GM19438 (cell line): ENCODE measurements around the gene WDR72.

Experiments
- ATAC-seq: cut with Tn5 transposase; IDR thresholded peaks from one replicate; pipeline ENCODE4 v1.9.1; 2021; ENCODE audit warnings: low read depth; ENCODE audit not compliant: unreplicated experiment

WDR72 gene

GRCh38 chr15:53611145-53611920 is 148.1 kb downstream of the WDR72 start:
- ATAC-seq, result no peak

GRCh38 chr15:53591041-53591440 is 168.4 kb downstream of the WDR72 start:
- no peak for ATAC-seq

- ATAC-seq, result no peak
Observed at GRCh38 chr15:53590380-53590779, 169.1 kb downstream of the WDR72 start.

- ATAC-seq, result no peak
Observed at GRCh38 chr15:53589520-53590057, 169.9 kb downstream of the WDR72 start.

- ATAC-seq, result no peak
Observed at GRCh38 chr15:53588773-53589172, 170.7 kb downstream of the WDR72 start.

GRCh38 chr15:53586799-53587198 is 172.7 kb downstream of the WDR72 start:
- no peak for ATAC-seq

GRCh38 chr15:53581513-53581912 is 177.9 kb downstream of the WDR72 start:
- no peak for ATAC-seq

- no peak for ATAC-seq
Observed at GRCh38 chr15:53580366-53580765, 179.1 kb downstream of the WDR72 start.

- ATAC-seq, result no peak
Observed at GRCh38 chr15:53576841-53577240, 182.6 kb downstream of the WDR72 start.

- no peak for ATAC-seq
Observed at GRCh38 chr15:53573091-53573490, 186.4 kb downstream of the WDR72 start.

GRCh38 chr15:53569751-53570480 is 189.5 kb downstream of the WDR72 start:
- no peak for ATAC-seq

GRCh38 chr15:53566912-53567311 is 192.6 kb downstream of the WDR72 start:
- no peak for ATAC-seq

- ATAC-seq, result no peak
Observed at GRCh38 chr15:53565721-53566120, 193.7 kb downstream of the WDR72 start.

- no peak for ATAC-seq
Observed at GRCh38 chr15:53564647-53565046, 194.8 kb downstream of the WDR72 start.

GRCh38 chr15:53563627-53564026 is 195.8 kb downstream of the WDR72 start:
- ATAC-seq, result no peak

- ATAC-seq, result no peak
Observed at GRCh38 chr15:53559364-53560277, 199.8 kb downstream of the WDR72 start.

GRCh38 chr15:53558384-53558783 is 201.1 kb downstream of the WDR72 start:
- no peak for ATAC-seq

- ATAC-seq, result no peak
Observed at GRCh38 chr15:53555226-53555625, 204.2 kb downstream of the WDR72 start.

- ATAC-seq, result no peak
Observed at GRCh38 chr15:53549697-53550305, 209.7 kb downstream of the WDR72 start.

GRCh38 chr15:53548236-53548635 is 211.2 kb downstream of the WDR72 start:
- no peak for ATAC-seq
